A549 (cell line): ENCODE measurements around the gene COG5. TPM values are rescaled to one million over a fixed set of nuclear protein-coding genes. Genes with fewer than 3 reads are reported as not detected.

ENCODE experiments used
- ATAC-seq, 2 experiments: fragments of 200-7000 bp in 1 of 2; fragments of >200 bp in 1 of 2; cut with Nextera tagmentation in 1 of 2; cut with Tn5 transposase in 1 of 2; 3 replicates each; pipeline versions ENCODE4 v1.8.0 to v1.9.1; 2018 to 2020; ENCODE audit warnings: mild to moderate bottlenecking in 1 of 2, moderate library complexity in 1 of 2
- CTCF ChIA-PET: fragments of 300-600 bp; sonication (Branson Sonifier 250); formaldehyde crosslinking; extraction: SDS; loops from one replicate; lab custom pipeline; 2021; ENCODE audit warnings: antibody characterized with exemption, inconsistent platforms; lab: Yijun Ruan, JAX
- POLR2A ChIA-PET: fragments of 350-600 bp; formaldehyde crosslinking; extraction: SDS; loops from one replicate; lab custom pipeline; 2021; ENCODE audit warnings: antibody characterized with exemption, inconsistent platforms; lab: Yijun Ruan, JAX
- DNase-seq, 2 experiments: peaks; one replicate each; pipeline versions ENCODE4 v3.0.0 to v3.0.0-alpha.2; 2011 to 2016; ENCODE audit warnings: low read depth in 1 of 2, low spot score in 1 of 2
- FAIRE-seq: peaks from 2 replicates; lab custom pipeline; 2011; peaks lifted over from hg19 to GRCh38; lab: Jason Lieb, UNC
- H3K27ac ChIP-seq, 2 experiments: fragments of >200 bp; sonication (Bioruptor Twin); formaldehyde crosslinking; 3 replicates each; pipeline ENCODE4 v1.5.1; 2016 to 2017
- H3K4me1 ChIP-seq: fragments of >200 bp; sonication (Bioruptor Twin); formaldehyde crosslinking; 3 replicates; pipeline ENCODE4 v1.6.1; 2016
- H3K4me2 ChIP-seq: fragments of >200 bp; sonication (Bioruptor Twin); formaldehyde crosslinking; 3 replicates; pipeline ENCODE4 v1.6.1; 2016
- H3K4me3 ChIP-seq: fragments of >200 bp; sonication (Bioruptor Twin); formaldehyde crosslinking; 3 replicates; pipeline ENCODE4 v1.5.1; 2016
- H3K9me3 ChIP-seq: fragments of >200 bp; sonication (Bioruptor Twin); formaldehyde crosslinking; 3 replicates; pipeline ENCODE4 v1.6.1; 2016
- CBX2 ChIP-seq: fragments of 200-600 bp; sonication (generic); IDR thresholded peaks from 2 replicates; pipeline ENCODE4 v1.6.1; 2016; ENCODE audit warnings: low read depth, mild to moderate bottlenecking, borderline replicate concordance
- CHD2 ChIP-seq: fragments of 150-350 bp; IDR thresholded peaks from 2 replicates; pipeline ENCODE4 v1.6.1; 2014; ENCODE audit warnings: low read length; ENCODE audit not compliant: partially characterized antibody
- EHF ChIP-seq: fragments of 250-450 bp; sonication (Bioruptor Pico); IDR thresholded peaks from 2 replicates; pipeline ENCODE4 v1.5.0; 2020; ENCODE audit warnings: mild to moderate bottlenecking
- FOSB ChIP-seq: fragments of 250-450 bp; sonication (Bioruptor Pico); IDR thresholded peaks from 2 replicates; pipeline ENCODE4 v1.5.0; 2020; ENCODE audit warnings: mild to moderate bottlenecking, moderate library complexity
- FOSL2 ChIP-seq, 2 experiments: fragments of 450-650 bp in 1 of 2; fragments of >200 bp in 1 of 2; sonication (Bioruptor Twin) in 1 of 2; formaldehyde crosslinking; IDR thresholded peaks; 2 replicates each; pipeline versions ENCODE4 v1.5.0 to v1.6.1; 2016 to 2020; ENCODE audit warnings: mild to moderate bottlenecking in 1 of 2, moderate library complexity in 1 of 2
- GATA3 ChIP-seq: IDR thresholded peaks from 2 replicates; pipeline ENCODE4 v1.6.1; 2012; ENCODE audit warnings: borderline replicate concordance
- HEYL ChIP-seq: fragments of 250-450 bp; sonication (Bioruptor Pico); IDR thresholded peaks from 2 replicates; pipeline ENCODE4 v1.8.0; 2021; ENCODE audit warnings: mild to moderate bottlenecking, moderate library complexity
- JUN ChIP-seq, 2 experiments: fragments of >200 bp; sonication (Bioruptor Twin); formaldehyde crosslinking; IDR thresholded peaks; 2 replicates in 1 of 2; 3 replicates in 1 of 2; pipeline ENCODE4 v1.6.1; 2016 to 2017
- KDM1A ChIP-seq: fragments of 200-600 bp; sonication (generic); IDR thresholded peaks from 2 replicates; pipeline ENCODE4 v1.6.1; 2016; ENCODE audit warnings: low read depth, mild to moderate bottlenecking
- KDM5A ChIP-seq: fragments of 200-600 bp; sonication (generic); IDR thresholded peaks from 2 replicates; pipeline ENCODE4 v1.6.1; 2016; ENCODE audit warnings: antibody characterized with exemption, mild to moderate bottlenecking
- MAZ ChIP-seq: fragments of 150-350 bp; IDR thresholded peaks from 2 replicates; pipeline ENCODE4 v1.6.1; 2014; ENCODE audit warnings: antibody characterized with exemption, low read depth, low read length, borderline replicate concordance
- NPAS2 ChIP-seq: fragments of 250-450 bp; sonication (Bioruptor Pico); IDR thresholded peaks from 2 replicates; pipeline ENCODE4 v1.8.0; 2022; ENCODE audit warnings: mild to moderate bottlenecking, moderate library complexity, borderline replicate concordance
- PHF8 ChIP-seq: fragments of 200-600 bp; sonication (generic); IDR thresholded peaks from 2 replicates; pipeline ENCODE4 v1.6.1; 2016; ENCODE audit warnings: low read depth, mild to moderate bottlenecking, antibody characterized with exemption, moderate library complexity, borderline replicate concordance
- POLR2AphosphoS2 ChIP-seq: conservative IDR thresholded peaks from 2 replicates; pipeline ENCODE4 v1.6.1; 2012; ENCODE audit warnings: low read length, improper control_type of control experiment, inconsistent platforms
- RARB ChIP-seq: fragments of 250-450 bp; sonication (Bioruptor Pico); IDR thresholded peaks from 2 replicates; pipeline ENCODE4 v1.8.0; 2021; ENCODE audit warnings: mild to moderate bottlenecking, moderate library complexity
- SREBF2 ChIP-seq: fragments of 450-650 bp; IDR thresholded peaks from 2 replicates; pipeline ENCODE4 v1.6.1; 2014; ENCODE audit warnings: mild to moderate bottlenecking, moderate library complexity
- ZC3H11A ChIP-seq: fragments of 450-650 bp; IDR thresholded peaks from 2 replicates; pipeline ENCODE4 v1.6.1; 2014; ENCODE audit warnings: antibody characterized with exemption, mild to moderate bottlenecking
- ZNF302 ChIP-seq: fragments of 250-450 bp; sonication (Bioruptor Pico); IDR thresholded peaks from 2 replicates; pipeline ENCODE4 v1.9.0; 2021; ENCODE audit warnings: inconsistent platforms, mild to moderate bottlenecking, moderate library complexity
- ZSCAN20 ChIP-seq: fragments of 250-450 bp; sonication (Bioruptor Pico); IDR thresholded peaks from 2 replicates; pipeline ENCODE4 v1.8.0; 2022; ENCODE audit warnings: mild to moderate bottlenecking, moderate library complexity
- polyA plus RNA-seq, 4 experiments: library from polyadenylated mRNA; depleted of rRNA in 3 of 4; stranded (reverse); fragments of >200 nt; fragmentation: RNase III in 1 of 4; extraction: RNeasy Plus Mini Kit Qiagen cat#74134 plus additional on column Dnase treatment in 1 of 4; gene quantifications; 2 replicates in 3 of 4; 3 replicates in 1 of 4; pipeline ENCODE4 v1.2.3, GENCODE V29; 2011 to 2017
- TF ChIP-seq, protein P1 (sequence below): fragments of 150-350 bp; IDR thresholded peaks from 2 replicates; pipeline ENCODE4 v1.6.1; 2014; ENCODE audit warnings: low read depth, mild to moderate bottlenecking, low read length
- TF ChIP-seq, protein P2 (sequence below): fragments of 250-450 bp; sonication (Bioruptor Pico); IDR thresholded peaks from 2 replicates; pipeline ENCODE4 v1.5.0; 2021; ENCODE audit warnings: mild to moderate bottlenecking, moderate library complexity, borderline replicate concordance
- TF ChIP-seq, protein P3 (sequence below): fragments of >200 bp; sonication (Bioruptor Twin); formaldehyde crosslinking; IDR thresholded peaks from 3 replicates; pipeline ENCODE4 v1.6.1; 2016
- TF ChIP-seq, protein P4 (sequence below): fragments of 200-600 bp; sonication (generic); IDR thresholded peaks from 2 replicates; pipeline ENCODE4 v1.6.1; 2016; ENCODE audit warnings: antibody characterized with exemption, mild to moderate bottlenecking, moderate library complexity
- TF ChIP-seq, protein P5 (sequence below): IDR thresholded peaks from 2 replicates; pipeline ENCODE4 v1.6.1; 2012
- TF ChIP-seq, protein P6 (sequence below): fragments of >200 bp; sonication (Bioruptor Twin); formaldehyde crosslinking; IDR thresholded peaks from 2 replicates; pipeline ENCODE4 v1.6.1; 2016
- TF ChIP-seq, protein P7 (sequence below): fragments of 250-450 bp; sonication (Bioruptor Pico); IDR thresholded peaks from 2 replicates; pipeline ENCODE4 v1.5.0; 2020; ENCODE audit warnings: low read depth, mild to moderate bottlenecking, moderate library complexity

Gene COG5
- polyA plus RNA-seq, 2 of the 4 experiments (the other 2 are of a cell fraction): 22.5 to 44.0 TPM

DNA sequence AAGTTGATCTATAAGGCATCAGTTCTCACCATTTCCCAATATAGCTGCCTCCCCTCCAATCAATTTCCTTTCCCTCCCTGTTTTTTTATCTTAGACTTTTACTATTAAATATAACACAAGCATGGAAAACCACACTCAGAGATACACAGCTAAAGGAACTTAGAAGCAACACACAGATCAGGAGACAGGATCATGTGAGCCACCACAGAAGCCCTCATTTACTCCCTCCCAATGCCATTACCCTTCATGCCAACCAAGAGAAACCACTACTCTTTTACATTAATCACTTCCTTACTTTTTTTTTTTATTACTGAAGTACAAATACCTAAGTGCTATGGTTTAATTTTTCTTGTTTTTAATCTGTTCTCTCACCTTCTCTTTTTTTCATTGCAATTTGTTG is 33.0 kb downstream of the COG5 start:
- FAIRE-seq: no peak
- POLR2A ChIA-PET: interaction anchor here (0.7 kb wide), 1 partner anchor 214 kb away, joined by 4 read pairs; no protein-coding TSS in a partner anchor
- CTCF ChIA-PET: interaction anchor here (1.4 kb wide), 1 partner anchor 68 kb away, joined by 3 read pairs; no protein-coding TSS in a partner anchor

DNA sequence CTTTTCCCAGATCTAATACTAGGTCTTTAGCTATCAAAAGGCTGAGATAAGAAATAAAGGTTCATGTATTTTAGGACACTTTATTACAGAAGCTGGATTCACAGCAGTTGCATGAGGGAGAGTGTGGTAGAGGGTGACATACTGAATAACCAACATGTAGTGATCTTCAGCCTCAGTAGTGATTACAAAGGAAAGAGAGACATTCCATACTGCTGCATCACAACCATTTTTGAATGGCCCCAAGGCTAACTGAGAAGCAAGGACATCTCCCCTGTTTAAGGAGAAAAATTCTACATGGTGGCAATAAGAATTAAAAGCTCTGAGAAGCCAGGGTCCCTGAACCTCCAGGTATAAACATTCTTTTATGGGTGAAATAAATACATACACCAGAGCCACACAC is 35.3 kb downstream of the COG5 start:
- Histone ChIP-seq H3K4me3 (no peak overlapping the region), H3K4me2 (no peak overlapping the region), H3K9me3 (no peaks in the 10 kb centered on the region), H3K4me1 (0 out of 3 replicates have a peak, but pooled peaks cover 5% of the 10 kb centered on the region), H3K27ac (no peak overlapping the region)
- FAIRE-seq: no peak
- ChIA-PET CTCF (no interaction called here), POLR2A (no interaction called here)
- TF ChIP-seq JUN (IDR thresholded peaks at IDR 0.05) (no peak), HEYL (CRISPR knock-in tag) (no peak), MAZ (no peak), ZC3H11A (no peak), GATA3 (no peak), NPAS2 (no peak), SREBF2 (no peak), EHF (CRISPR knock-in tag) (no peak)
- TF ChIP-seq, protein P1, sequence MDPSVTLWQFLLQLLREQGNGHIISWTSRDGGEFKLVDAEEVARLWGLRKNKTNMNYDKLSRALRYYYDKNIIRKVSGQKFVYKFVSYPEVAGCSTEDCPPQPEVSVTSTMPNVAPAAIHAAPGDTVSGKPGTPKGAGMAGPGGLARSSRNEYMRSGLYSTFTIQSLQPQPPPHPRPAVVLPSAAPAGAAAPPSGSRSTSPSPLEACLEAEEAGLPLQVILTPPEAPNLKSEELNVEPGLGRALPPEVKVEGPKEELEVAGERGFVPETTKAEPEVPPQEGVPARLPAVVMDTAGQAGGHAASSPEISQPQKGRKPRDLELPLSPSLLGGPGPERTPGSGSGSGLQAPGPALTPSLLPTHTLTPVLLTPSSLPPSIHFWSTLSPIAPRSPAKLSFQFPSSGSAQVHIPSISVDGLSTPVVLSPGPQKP: no peak
- TF ChIP-seq, protein P2, sequence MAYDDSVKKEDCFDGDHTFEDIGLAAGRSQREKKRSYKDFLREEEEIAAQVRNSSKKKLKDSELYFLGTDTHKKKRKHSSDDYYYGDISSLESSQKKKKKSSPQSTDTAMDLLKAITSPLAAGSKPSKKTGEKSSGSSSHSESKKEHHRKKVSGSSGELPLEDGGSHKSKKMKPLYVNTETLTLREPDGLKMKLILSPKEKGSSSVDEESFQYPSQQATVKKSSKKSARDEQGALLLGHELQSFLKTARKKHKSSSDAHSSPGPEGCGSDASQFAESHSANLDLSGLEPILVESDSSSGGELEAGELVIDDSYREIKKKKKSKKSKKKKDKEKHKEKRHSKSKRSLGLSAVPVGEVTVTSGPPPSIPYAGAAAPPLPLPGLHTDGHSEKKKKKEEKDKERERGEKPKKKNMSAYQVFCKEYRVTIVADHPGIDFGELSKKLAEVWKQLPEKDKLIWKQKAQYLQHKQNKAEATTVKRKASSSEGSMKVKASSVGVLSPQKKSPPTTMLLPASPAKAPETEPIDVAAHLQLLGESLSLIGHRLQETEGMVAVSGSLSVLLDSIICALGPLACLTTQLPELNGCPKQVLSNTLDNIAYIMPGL: no peak
- TF ChIP-seq, protein P3, sequence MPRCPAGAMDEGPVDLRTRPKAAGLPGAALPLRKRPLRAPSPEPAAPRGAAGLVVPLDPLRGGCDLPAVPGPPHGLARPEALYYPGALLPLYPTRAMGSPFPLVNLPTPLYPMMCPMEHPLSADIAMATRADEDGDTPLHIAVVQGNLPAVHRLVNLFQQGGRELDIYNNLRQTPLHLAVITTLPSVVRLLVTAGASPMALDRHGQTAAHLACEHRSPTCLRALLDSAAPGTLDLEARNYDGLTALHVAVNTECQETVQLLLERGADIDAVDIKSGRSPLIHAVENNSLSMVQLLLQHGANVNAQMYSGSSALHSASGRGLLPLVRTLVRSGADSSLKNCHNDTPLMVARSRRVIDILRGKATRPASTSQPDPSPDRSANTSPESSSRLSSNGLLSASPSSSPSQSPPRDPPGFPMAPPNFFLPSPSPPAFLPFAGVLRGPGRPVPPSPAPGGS: no peak
- no peak for DNase-seq
- no peak for ATAC-seq

More for the DNA sequence above, 33.0 kb downstream of the COG5 start:
- ATAC-seq (no peak), DNase-seq (no peak)
- Histone ChIP-seq H3K4me3 (no peak overlapping the region), H3K9me3 (no peaks in the 10 kb centered on the region), H3K4me1 (0 out of 3 replicates have a peak, but pooled peaks cover 5% of the 10 kb centered on the region), H3K4me2 (no peak overlapping the region), H3K27ac (no peak overlapping the region)
- no peak for TF ChIP-seq KDM5A
- no peak for TF ChIP-seq KDM1A
- TF ChIP-seq ZNF302 (CRISPR knock-in tag): no peak
- TF ChIP-seq POLR2AphosphoS2: no peak
- TF ChIP-seq ZSCAN20 (CRISPR knock-in tag): no peak
- TF ChIP-seq, protein P1: no peak
- TF ChIP-seq, protein P4, sequence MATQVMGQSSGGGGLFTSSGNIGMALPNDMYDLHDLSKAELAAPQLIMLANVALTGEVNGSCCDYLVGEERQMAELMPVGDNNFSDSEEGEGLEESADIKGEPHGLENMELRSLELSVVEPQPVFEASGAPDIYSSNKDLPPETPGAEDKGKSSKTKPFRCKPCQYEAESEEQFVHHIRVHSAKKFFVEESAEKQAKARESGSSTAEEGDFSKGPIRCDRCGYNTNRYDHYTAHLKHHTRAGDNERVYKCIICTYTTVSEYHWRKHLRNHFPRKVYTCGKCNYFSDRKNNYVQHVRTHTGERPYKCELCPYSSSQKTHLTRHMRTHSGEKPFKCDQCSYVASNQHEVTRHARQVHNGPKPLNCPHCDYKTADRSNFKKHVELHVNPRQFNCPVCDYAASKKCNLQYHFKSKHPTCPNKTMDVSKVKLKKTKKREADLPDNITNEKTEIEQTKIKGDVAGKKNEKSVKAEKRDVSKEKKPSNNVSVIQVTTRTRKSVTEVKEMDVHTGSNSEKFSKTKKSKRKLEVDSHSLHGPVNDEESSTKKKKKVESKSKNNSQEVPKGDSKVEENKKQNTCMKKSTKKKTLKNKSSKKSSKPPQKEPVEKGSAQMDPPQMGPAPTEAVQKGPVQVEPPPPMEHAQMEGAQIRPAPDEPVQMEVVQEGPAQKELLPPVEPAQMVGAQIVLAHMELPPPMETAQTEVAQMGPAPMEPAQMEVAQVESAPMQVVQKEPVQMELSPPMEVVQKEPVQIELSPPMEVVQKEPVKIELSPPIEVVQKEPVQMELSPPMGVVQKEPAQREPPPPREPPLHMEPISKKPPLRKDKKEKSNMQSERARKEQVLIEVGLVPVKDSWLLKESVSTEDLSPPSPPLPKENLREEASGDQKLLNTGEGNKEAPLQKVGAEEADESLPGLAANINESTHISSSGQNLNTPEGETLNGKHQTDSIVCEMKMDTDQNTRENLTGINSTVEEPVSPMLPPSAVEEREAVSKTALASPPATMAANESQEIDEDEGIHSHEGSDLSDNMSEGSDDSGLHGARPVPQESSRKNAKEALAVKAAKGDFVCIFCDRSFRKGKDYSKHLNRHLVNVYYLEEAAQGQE: no peak
- no peak for TF ChIP-seq FOSL2 (IDR thresholded peaks at IDR 0.05)
- no peak for TF ChIP-seq FOSL2 (CRISPR knock-in tag; IDR thresholded peaks at IDR 0.05)
- no peak for TF ChIP-seq RARB (CRISPR knock-in tag)
- TF ChIP-seq CHD2: no peak
- TF ChIP-seq, protein P5, sequence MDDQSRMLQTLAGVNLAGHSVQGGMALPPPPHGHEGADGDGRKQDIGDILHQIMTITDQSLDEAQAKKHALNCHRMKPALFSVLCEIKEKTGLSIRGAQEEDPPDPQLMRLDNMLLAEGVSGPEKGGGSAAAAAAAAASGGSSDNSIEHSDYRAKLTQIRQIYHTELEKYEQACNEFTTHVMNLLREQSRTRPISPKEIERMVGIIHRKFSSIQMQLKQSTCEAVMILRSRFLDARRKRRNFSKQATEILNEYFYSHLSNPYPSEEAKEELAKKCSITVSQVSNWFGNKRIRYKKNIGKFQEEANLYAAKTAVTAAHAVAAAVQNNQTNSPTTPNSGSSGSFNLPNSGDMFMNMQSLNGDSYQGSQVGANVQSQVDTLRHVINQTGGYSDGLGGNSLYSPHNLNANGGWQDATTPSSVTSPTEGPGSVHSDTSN: no peak
- TF ChIP-seq SREBF2: no peak
- no peak for TF ChIP-seq FOSB
- TF ChIP-seq CBX2: no peak
- TF ChIP-seq, protein P6, sequence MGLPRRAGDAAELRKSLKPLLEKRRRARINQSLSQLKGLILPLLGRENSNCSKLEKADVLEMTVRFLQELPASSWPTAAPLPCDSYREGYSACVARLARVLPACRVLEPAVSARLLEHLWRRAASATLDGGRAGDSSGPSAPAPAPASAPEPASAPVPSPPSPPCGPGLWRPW: no peak
- no peak for TF ChIP-seq PHF8
- TF ChIP-seq, protein P7, sequence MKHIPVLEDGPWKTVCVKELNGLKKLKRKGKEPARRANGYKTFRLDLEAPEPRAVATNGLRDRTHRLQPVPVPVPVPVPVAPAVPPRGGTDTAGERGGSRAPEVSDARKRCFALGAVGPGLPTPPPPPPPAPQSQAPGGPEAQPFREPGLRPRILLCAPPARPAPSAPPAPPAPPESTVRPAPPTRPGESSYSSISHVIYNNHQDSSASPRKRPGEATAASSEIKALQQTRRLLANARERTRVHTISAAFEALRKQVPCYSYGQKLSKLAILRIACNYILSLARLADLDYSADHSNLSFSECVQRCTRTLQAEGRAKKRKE: no peak
